Coronary artery (tissue), 2 donors: ENCODE results near the gene EXD1.
"Not testable (repeated sequence)": the region's sequence is repeated elsewhere in the genome, so short reads cannot be mapped to it uniquely, and the experiment has no call there.

Experiments
- DNase-seq: peaks from one replicate; pipeline ENCODE4 v3.0.0-alpha.2; 2017; ENCODE audit warnings: low spot score
- H3K27ac ChIP-seq, 2 donors: fragments of 200-600 bp; sonication (generic); one replicate each; pipeline ENCODE4 v1.5.1; 2016 to 2019
- H3K4me3 ChIP-seq: fragments of 200-600 bp; sonication (generic); 2 replicates; pipeline ENCODE4 v1.5.1; 2016; ENCODE audit warnings: mild to moderate bottlenecking, moderate library complexity
- TF ChIP-seq, protein P1 (sequence below): fragments of 200-600 bp; sonication (generic); IDR thresholded peaks from one replicate; pipeline ENCODE4 v1.5.1; 2019; ENCODE audit warnings: antibody characterized with exemption

EXD1 gene

DNA sequence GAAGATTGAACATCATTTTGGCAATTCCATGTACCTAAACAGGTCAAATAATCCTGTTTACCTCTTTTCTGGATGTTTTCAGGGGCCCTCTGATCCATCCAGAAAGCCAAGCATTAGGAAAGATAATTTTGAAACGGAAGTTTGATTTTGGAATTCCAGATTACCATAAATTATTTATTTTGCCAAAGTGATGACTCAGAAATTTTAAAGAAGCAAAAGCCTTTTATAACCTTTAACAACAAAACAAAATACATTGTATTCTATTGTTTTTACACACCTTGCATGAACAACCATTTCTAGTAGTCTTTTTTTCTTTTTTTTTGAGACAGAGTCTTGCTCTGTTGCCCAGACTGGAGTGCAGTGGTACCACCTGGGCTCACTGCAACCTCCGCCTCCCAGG lies 82.5 kb downstream of the EXD1 start:
- no peak overlapping the region for H3K4me3 ChIP-seq
- H3K27ac ChIP-seq = no peak overlapping the region
- TF ChIP-seq, protein P1, sequence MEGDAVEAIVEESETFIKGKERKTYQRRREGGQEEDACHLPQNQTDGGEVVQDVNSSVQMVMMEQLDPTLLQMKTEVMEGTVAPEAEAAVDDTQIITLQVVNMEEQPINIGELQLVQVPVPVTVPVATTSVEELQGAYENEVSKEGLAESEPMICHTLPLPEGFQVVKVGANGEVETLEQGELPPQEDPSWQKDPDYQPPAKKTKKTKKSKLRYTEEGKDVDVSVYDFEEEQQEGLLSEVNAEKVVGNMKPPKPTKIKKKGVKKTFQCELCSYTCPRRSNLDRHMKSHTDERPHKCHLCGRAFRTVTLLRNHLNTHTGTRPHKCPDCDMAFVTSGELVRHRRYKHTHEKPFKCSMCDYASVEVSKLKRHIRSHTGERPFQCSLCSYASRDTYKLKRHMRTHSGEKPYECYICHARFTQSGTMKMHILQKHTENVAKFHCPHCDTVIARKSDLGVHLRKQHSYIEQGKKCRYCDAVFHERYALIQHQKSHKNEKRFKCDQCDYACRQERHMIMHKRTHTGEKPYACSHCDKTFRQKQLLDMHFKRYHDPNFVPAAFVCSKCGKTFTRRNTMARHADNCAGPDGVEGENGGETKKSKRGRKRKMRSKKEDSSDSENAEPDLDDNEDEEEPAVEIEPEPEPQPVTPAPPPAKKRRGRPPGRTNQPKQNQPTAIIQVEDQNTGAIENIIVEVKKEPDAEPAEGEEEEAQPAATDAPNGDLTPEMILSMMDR = no peak
- DNase-seq = no peak

DNA sequence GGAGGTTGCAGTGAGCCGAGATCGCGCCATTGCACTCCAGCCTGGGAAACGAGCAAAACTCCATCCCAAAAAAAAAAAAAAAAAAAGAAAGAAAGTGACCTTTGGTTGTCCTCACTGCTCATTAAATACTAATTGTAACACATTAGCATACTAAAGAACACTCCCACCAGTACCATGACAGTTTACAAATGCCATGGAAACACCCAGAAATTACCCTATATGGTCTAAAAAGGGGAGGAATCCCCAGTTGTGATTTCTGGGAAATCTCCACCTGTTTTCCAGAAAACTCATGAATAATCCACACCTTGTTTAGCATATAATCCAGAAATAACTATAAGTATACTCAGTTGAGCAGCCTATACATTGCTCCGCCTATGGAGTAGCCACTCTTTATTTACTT lies 90.9 kb downstream of the EXD1 start:
- no peak for DNase-seq
- Histone ChIP-seq H3K4me3 (no peak overlapping the region), H3K27ac (no peak overlapping the region)
- TF ChIP-seq, protein P1 = no peak

DNA sequence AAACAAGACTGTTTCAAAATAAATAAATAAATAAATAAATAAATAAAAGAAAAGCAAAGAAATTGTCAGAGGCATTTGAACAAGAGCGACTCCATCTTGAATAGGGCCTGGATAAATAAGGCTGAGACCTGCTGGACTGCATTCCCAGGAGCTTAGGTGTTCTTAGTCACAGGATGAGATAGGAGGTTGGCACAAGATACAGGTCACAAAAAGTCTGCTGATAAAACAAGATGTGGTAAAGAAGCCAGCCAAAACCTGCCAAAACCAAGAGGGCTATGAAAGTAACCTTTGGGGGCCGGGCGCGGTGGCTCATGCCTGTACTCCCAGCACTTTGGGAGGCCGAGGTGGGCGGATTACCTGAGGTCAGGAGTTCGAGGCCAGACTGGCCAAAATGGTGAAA lies 91.4 kb downstream of the EXD1 start:
- not testable (repeated sequence) for DNase-seq, H3K27ac ChIP-seq, H3K4me3 ChIP-seq

DNA sequence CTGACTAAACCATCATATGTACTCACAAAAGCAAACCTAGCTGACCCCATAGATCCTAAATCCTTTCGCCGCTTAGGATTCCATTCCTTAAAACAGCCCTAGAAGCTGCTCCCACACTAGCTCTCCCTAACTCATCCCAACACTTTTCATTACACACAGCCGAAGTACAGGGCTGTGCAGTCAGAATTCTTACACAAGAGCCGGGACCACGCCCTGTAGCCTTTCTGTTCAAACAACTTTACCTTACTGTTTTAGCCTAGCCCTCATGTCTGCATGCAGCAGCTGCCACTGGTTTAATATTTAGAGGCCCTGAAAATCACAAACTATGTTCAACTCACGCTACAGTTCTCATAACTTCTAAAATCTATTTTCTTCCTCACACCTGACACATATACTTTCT lies 95.0 kb downstream of the EXD1 start:
- H3K4me3 ChIP-seq, DNase-seq, H3K27ac ChIP-seq: not testable (repeated sequence)

DNA sequence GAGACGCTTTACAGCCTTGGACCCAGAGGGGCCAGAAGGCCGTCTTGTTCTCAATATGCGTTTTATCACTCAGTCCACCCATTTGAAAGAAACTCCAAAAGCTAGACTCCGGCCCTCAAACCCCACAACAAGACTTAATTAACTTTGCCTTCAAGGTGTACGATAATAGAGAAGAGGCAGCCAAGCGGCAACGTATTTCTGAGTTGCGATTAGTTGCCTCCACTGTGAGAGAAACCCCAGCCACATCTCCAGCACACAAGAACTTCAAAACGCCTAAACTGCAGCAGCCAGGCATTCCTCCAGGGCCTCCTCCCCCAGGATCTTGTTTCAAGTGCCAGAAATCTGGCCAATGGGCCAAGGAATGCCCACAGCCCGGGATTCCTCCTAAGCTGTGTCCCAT lies 97.1 kb downstream of the EXD1 start:
- no peak overlapping the region for H3K4me3 ChIP-seq
- no peak overlapping the region for H3K27ac ChIP-seq
- no peak for DNase-seq
- TF ChIP-seq, protein P1 = no peak
